CD8-positive, alpha-beta memory T cell (primary cell): ENCODE data around the gene EDNRA. TPM values are rescaled to one million over a fixed set of nuclear protein-coding genes. Genes with fewer than 3 reads are reported as not detected.

ENCODE experiments used
- CTCF ChIA-PET: fragments of 350-600 bp; sonication (Branson Sonifier 250); formaldehyde crosslinking; loops from one replicate; lab custom pipeline; 2021; ENCODE audit warnings: antibody characterized with exemption; lab: Charles Lee
- POLR2A ChIA-PET: fragments of 350-600 bp; sonication (Branson Sonifier 250); formaldehyde crosslinking; loops from one replicate; lab custom pipeline; 2021; ENCODE audit warnings: antibody characterized with exemption; lab: Charles Lee
- DNase-seq, 5 donors: peaks; one replicate each; pipeline versions ENCODE4 v3.0.0 to v3.0.0-alpha.2; 2020 to 2022; ENCODE audit warnings: mixed read lengths in 1 of 5
- H3K27ac ChIP-seq: one replicate; pipeline ENCODE4 v1.7.0; 2013; ENCODE audit warnings: low read depth, mild to moderate bottlenecking, low read length, moderate library complexity
- H3K27me3 ChIP-seq: 2 replicates; pipeline ENCODE4 v1.7.0; 2013; ENCODE audit warnings: low read length, mild to moderate bottlenecking; ENCODE audit not compliant: insufficient read depth, poor library complexity, severe bottlenecking
- H3K36me3 ChIP-seq: 2 replicates; pipeline ENCODE4 v1.7.0; 2013; ENCODE audit warnings: mild to moderate bottlenecking, low read length, moderate library complexity; ENCODE audit not compliant: insufficient read depth
- H3K4me1 ChIP-seq: 2 replicates; pipeline ENCODE4 v1.7.0; 2013; ENCODE audit warnings: mild to moderate bottlenecking, low read length, moderate library complexity; ENCODE audit not compliant: insufficient read depth
- H3K4me3 ChIP-seq: 2 replicates; pipeline ENCODE4 v1.7.0; 2013; ENCODE audit warnings: mild to moderate bottlenecking, low read length
- H3K9me3 ChIP-seq: 2 replicates; pipeline ENCODE4 v1.7.0; 2013; ENCODE audit warnings: mild to moderate bottlenecking, low read length
- H3K27ac Mint-ChIP-seq, 8 donors: one replicate each; pipeline ENCODE4 v1.8.0; 2020 to 2021; ENCODE audit warnings: mixed read lengths in 8 of 8, mild to moderate bottlenecking in 6 of 8, inconsistent platforms in 3 of 8, moderate library complexity in 3 of 8
- H3K27me3 Mint-ChIP-seq, 2 donors: one replicate each; pipeline ENCODE4 v1.8.0; 2020 to 2021; ENCODE audit warnings: mixed read lengths in 2 of 2, mild to moderate bottlenecking in 1 of 2, moderate library complexity in 1 of 2
- H3K36me3 Mint-ChIP-seq, 3 donors: one replicate each; pipeline ENCODE4 v1.8.0; 2020 to 2021; ENCODE audit warnings: mixed read lengths in 3 of 3, inconsistent platforms in 1 of 3, mild to moderate bottlenecking in 1 of 3
- H3K4me1 Mint-ChIP-seq, 3 donors: one replicate each; pipeline ENCODE4 v1.8.0; 2020 to 2021; ENCODE audit warnings: mixed read lengths in 3 of 3, inconsistent platforms in 1 of 3, mild to moderate bottlenecking in 1 of 3
- H3K4me3 Mint-ChIP-seq, 7 donors: one replicate each; pipeline ENCODE4 v1.8.0; 2020 to 2021; ENCODE audit warnings: mixed read lengths in 7 of 7, mild to moderate bottlenecking in 6 of 7, moderate library complexity in 4 of 7, inconsistent platforms in 2 of 7
- H3K9me3 Mint-ChIP-seq, 5 donors: one replicate each; pipeline ENCODE4 v1.8.0; 2020 to 2022; ENCODE audit warnings: mixed read lengths in 5 of 5, mild to moderate bottlenecking in 3 of 5, moderate library complexity in 2 of 5, inconsistent platforms in 1 of 5
- polyA plus RNA-seq: library from polyadenylated mRNA; unstranded; fragments of 300-500 nt; fragmentation: Illumina TruSeq; gene quantifications from one replicate; pipeline ENCODE4 v1.2.3, GENCODE V29; 2021
- total RNA-seq, 2 experiments: library from RNA; stranded (reverse); gene quantifications; one replicate each; pipeline ENCODE4 v1.2.3, GENCODE V29; 2021

The EDNRA gene
- total and polyA plus RNA-seq, 3 experiments from 2014 or later: not detected

DNA sequence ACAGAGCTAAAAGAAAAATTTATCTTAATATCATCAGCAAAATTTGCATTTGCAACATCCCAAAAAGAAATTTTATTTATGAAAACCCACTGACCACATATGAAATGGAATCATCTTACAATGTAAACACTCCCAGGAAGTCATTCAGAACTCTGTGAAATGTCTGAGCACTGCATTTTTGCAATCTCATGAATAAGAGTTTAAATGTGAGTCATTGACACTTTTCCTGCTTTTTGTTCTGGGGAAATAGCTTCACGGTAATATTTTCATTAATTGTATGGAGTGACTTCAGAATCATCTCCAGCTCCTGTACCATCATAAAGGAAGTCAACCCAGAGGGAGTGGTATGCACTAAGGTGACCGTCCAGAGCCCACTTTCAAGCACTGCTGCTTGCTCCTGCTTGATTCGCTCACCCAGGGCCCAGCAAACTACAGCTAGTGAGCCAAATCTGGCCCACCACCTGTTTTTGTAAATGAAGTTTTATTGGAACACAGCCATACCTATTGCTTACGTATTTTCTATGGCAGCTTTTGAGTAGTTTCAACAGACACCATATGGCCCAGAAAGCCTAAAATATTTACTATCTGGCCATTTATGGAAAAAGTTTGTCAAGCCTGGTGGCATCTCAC is 17.2 kb downstream of the EDNRA start:
- Histone ChIP-seq H3K36me3 (no peaks in the 10 kb centered on the region), H3K9me3 (no peaks in the 10 kb centered on the region), H3K4me1 (no peaks in the 10 kb centered on the region), H3K27ac (no peak overlapping the region), H3K4me3 (no peak overlapping the region), H3K27me3 (no peaks in the 10 kb centered on the region)
- Mint-ChIP-seq H3K9me3 (no peaks in the 10 kb centered on the region), H3K27ac (no peak overlapping the region), H3K27me3 (peaks cover 5 to 29% of the 10 kb centered on the region in 2 donors), H3K4me1 (no peaks in the 10 kb centered on the region), H3K36me3 (no peaks in the 10 kb centered on the region), H3K4me3 (no peak overlapping the region)
- ChIA-PET POLR2A (no interaction called here), CTCF (no interaction called here)
- DNase-seq: no peak

DNA sequence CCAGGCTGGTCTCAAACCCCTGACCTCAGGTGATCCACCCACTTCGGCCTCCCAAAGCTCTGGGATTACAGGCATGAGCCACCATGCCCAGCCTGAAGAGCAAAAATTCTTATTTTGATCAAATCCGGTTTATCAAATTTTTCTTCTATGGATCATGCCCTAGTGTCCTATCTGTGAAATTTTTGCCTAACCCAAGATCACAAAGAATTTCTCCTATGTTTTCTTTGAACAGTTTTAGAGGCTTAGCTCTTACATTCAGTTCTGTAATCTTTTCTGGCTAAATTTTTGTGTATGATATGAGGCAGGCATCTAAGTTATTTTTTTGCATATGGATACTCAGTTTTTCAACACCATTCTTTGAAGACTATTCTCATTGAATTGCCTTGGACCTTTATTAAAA is 27.4 kb downstream of the EDNRA start:
- no peaks in the 10 kb centered on the region for H3K9me3 ChIP-seq
- Mint-ChIP-seq H3K27me3 (peaks cover 4 to 33% of the 10 kb centered on the region in 2 donors), H3K9me3 (peaks cover 0 to 2% (median 0%) of the 10 kb centered on the region in 5 donors), H3K4me1 (no peaks in the 10 kb centered on the region), H3K4me3 (no peak overlapping the region), H3K27ac (no peak overlapping the region), H3K36me3 (no peaks in the 10 kb centered on the region)
- H3K27ac ChIP-seq: no peak overlapping the region
- no peak overlapping the region for H3K4me3 ChIP-seq
- peaks cover 5% of the 10 kb centered on the region for H3K27me3 ChIP-seq
- no peaks in the 10 kb centered on the region for H3K36me3 ChIP-seq
- no peak for DNase-seq
- POLR2A ChIA-PET: no interaction called here
- CTCF ChIA-PET: interaction anchor here (0.9 kb wide), 1 partner anchor 10 kb away, joined by 3 read pairs; no protein-coding TSS in a partner anchor
- H3K4me1 ChIP-seq: no peaks in the 10 kb centered on the region

DNA sequence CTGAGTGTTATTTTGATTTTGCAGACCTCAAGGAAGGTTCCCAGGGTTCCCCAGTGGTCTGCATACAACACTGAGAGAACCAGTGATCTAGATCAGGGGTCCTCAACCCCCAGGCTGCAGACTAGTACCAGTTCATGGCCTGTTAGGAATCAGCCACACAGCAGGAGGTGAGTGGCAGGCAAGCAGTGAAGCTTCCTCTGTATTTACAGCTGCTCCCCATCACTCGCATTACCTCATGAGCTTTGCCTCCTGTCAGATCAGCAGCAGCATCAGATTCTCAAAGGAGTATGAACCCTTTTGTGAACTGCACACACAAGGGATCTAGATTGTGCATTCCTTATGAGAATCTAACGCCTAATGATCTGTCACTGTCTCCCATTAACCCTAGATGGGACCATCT is 28.5 kb downstream of the EDNRA start:
- H3K27ac ChIP-seq: no peak overlapping the region
- H3K9me3 ChIP-seq: no peaks in the 10 kb centered on the region
- Mint-ChIP-seq H3K36me3 (no peaks in the 10 kb centered on the region), H3K27me3 (peaks cover 4 to 37% of the 10 kb centered on the region in 2 donors), H3K9me3 (peaks cover 0 to 2% (median 0%) of the 10 kb centered on the region in 5 donors), H3K4me1 (no peaks in the 10 kb centered on the region), H3K4me3 (no peak overlapping the region), H3K27ac (no peak overlapping the region)
- no peaks in the 10 kb centered on the region for H3K36me3 ChIP-seq
- CTCF ChIA-PET: interaction anchor here (1.1 kb wide), 1 partner anchor 357 kb away, joined by 3 read pairs; no protein-coding TSS in a partner anchor
- no peak overlapping the region for H3K4me3 ChIP-seq
- peaks cover 5% of the 10 kb centered on the region for H3K27me3 ChIP-seq
- DNase-seq: no peak
- H3K4me1 ChIP-seq: no peaks in the 10 kb centered on the region
- POLR2A ChIA-PET: no interaction called here

DNA sequence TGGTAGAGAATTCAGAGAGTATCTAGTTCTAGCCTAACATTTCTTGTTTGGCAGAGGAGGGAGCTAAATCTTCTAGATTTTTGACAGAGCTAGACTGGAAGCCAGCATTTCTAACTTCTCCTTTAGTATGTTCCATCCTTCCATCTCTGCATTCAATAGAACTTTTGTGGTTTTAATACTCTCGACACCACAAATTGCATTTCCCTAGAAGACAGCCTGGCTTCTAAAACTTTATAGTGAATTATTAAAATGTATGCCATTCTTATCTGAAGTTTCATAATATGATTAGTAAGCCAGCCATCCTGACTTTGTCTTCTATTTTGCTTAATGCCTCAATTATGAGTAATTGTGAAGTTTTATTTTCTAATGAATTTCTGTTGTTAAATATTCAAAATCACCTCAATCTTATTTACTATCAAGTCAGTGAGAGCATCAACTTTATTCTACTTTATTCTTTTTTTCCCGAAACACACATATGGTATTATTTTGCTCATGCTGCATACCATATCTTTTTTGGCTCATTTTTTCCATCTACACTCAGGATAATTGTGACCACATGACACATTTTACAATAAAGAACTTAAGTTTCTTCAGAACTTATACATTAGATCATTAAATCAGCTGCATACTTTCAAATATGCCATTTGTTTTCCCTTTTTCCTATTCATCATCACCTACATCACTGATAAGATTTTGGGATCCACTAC is 30.2 kb downstream of the EDNRA start:
- no peaks in the 10 kb centered on the region for H3K9me3 Mint-ChIP-seq
- peaks cover 7 to 41% of the 10 kb centered on the region in 2 donors for H3K27me3 Mint-ChIP-seq
- Histone ChIP-seq H3K4me3 (no peak overlapping the region), H3K27ac (no peak overlapping the region), H3K36me3 (no peaks in the 10 kb centered on the region), H3K9me3 (no peaks in the 10 kb centered on the region), H3K27me3 (peaks cover 5% of the 10 kb centered on the region), H3K4me1 (no peaks in the 10 kb centered on the region)
- H3K4me1 Mint-ChIP-seq: no peaks in the 10 kb centered on the region
- no peak for DNase-seq
- ChIA-PET CTCF (no interaction called here), POLR2A (no interaction called here)
- H3K27ac Mint-ChIP-seq: no peak overlapping the region
- no peak overlapping the region for H3K4me3 Mint-ChIP-seq
- H3K36me3 Mint-ChIP-seq: no peaks in the 10 kb centered on the region

DNA sequence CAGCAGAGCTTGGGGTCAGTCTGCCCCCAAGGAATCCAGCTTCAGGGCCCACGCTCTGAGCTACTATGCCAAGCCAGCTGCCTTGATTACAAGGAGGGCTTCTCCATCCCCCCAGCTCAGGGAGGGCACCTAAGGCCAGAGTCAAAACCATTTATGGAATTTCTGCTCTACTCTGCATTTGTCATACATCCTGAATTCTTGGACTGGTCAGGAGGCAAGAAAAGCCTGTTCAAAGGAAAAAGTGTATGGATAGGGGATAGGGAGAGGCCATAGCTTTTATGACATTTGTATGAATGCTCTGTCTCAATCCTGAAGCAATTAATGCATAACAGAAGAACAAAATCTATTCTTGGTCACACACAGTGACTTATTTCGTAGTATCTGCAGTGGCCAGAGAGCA is 32.2 kb downstream of the EDNRA start:
- no peaks in the 10 kb centered on the region for H3K9me3 ChIP-seq
- Mint-ChIP-seq H3K36me3 (no peaks in the 10 kb centered on the region), H3K4me3 (no peak overlapping the region), H3K4me1 (no peaks in the 10 kb centered on the region), H3K27me3 (peaks cover 7 to 52% of the 10 kb centered on the region in 2 donors), H3K27ac (no peak overlapping the region), H3K9me3 (no peaks in the 10 kb centered on the region)
- no peaks in the 10 kb centered on the region for H3K36me3 ChIP-seq
- H3K4me3 ChIP-seq: no peak overlapping the region
- H3K27me3 ChIP-seq: peaks cover 5% of the 10 kb centered on the region
- ChIA-PET POLR2A (no interaction called here), CTCF (no interaction called here)
- no peak for DNase-seq
- no peaks in the 10 kb centered on the region for H3K4me1 ChIP-seq
- no peak overlapping the region for H3K27ac ChIP-seq

DNA sequence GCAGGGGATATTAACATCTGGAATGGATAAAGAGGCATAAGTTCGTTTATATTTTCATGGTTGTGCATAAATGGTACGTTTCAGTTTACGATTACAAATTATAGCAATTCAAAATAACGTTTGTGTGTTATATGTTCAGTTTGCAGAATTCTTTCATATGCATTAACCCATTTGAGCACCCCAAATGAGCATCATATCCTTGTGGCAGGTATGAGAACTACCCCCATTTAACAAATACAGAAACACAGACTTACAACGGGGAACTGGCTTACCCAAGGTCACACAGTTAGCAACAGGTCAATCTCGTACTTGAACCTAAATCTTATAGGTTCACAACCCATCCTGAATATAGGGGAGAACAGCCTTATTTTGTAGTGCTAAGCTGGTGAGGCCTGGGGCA is 33.1 kb downstream of the EDNRA start:
- H3K36me3 Mint-ChIP-seq: no peaks in the 10 kb centered on the region
- H3K4me1 ChIP-seq: no peaks in the 10 kb centered on the region
- no peaks in the 10 kb centered on the region for H3K9me3 ChIP-seq
- peaks cover 5% of the 10 kb centered on the region for H3K27me3 ChIP-seq
- ChIA-PET CTCF (interaction anchor here (3.0 kb wide), 1 partner anchor 353 kb away, joined by 9 read pairs; no protein-coding TSS in a partner anchor), POLR2A (no interaction called here)
- H3K36me3 ChIP-seq: no peaks in the 10 kb centered on the region
- no peak for DNase-seq
- no peak overlapping the region for H3K4me3 ChIP-seq
- H3K27ac Mint-ChIP-seq: no peak overlapping the region
- peaks cover 7 to 53% of the 10 kb centered on the region in 2 donors for H3K27me3 Mint-ChIP-seq
- no peaks in the 10 kb centered on the region for H3K9me3 Mint-ChIP-seq
- no peaks in the 10 kb centered on the region for H3K4me1 Mint-ChIP-seq
- H3K27ac ChIP-seq: no peak overlapping the region
- no peak overlapping the region for H3K4me3 Mint-ChIP-seq

DNA sequence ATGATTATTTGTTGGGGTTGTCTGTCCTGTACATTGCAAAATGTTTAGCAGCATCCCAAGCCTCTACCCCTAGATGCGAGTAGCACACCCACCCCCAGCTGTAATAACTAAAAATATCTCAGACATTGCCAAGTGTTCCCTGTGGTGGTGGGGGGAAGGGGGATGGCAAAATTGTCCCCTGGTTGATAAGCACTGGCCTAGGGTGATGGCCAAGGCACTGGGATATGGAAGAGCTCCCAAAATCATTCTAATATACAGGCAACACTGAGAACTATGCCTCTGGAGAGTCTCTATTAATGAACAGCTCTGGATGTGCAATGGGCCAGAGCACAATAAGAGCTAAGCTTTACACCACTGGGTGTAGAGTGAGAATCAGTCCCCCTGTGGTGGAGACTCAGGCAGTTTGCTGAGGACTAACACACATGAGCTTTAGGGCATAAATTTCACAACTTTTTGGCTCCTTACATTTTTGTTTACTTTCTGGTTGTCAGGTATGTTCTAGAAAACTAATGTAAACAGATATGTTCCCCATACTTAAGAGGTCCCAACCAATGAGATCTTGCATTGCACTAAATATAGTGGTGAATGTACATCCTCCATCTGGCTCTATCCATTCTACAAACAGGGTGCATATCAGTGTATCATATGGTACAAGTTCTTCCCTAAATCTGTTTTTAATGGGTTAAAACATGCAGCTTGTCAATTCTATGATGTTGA is 34.5 kb downstream of the EDNRA start:
- CTCF ChIA-PET: interaction anchor here (3.0 kb wide), 1 partner anchor 351 kb away, joined by 9 read pairs; no protein-coding TSS in a partner anchor
- Histone ChIP-seq H3K4me3 (no peak overlapping the region), H3K27ac (no peak overlapping the region), H3K4me1 (no peaks in the 10 kb centered on the region), H3K9me3 (no peaks in the 10 kb centered on the region), H3K27me3 (peaks cover 5% of the 10 kb centered on the region), H3K36me3 (no peaks in the 10 kb centered on the region)
- Mint-ChIP-seq H3K27me3 (peaks cover 10 to 63% of the 10 kb centered on the region in 2 donors), H3K9me3 (no peaks in the 10 kb centered on the region), H3K4me1 (no peaks in the 10 kb centered on the region), H3K27ac (no peak overlapping the region), H3K4me3 (no peak overlapping the region), H3K36me3 (no peaks in the 10 kb centered on the region)
- DNase-seq: no peak
- POLR2A ChIA-PET: no interaction called here

DNA sequence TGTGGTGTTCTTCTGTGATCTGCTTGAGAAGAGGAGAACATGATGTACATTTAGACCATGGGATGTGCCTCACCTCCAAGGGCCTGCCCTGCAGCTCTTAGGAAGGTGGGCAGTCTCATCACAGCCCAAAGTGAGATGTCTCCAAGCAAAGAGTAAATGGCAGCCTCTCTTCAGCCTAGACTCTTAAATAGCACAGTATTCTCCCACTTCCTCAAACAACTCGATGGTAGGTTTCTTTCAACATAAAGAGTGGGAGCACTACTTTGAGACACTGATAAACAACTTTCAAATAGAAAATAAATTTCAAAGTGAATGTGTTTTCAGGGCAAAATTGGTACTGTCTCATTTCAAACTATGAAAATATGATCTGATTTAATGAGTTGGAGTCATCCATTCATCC is 35.2 kb downstream of the EDNRA start:
- no peak overlapping the region for H3K4me3 Mint-ChIP-seq
- H3K4me1 ChIP-seq: no peaks in the 10 kb centered on the region
- no peaks in the 10 kb centered on the region for H3K9me3 Mint-ChIP-seq
- POLR2A ChIA-PET: no interaction called here
- no peaks in the 10 kb centered on the region for H3K9me3 ChIP-seq
- DNase-seq: no peak
- no peaks in the 10 kb centered on the region for H3K36me3 ChIP-seq
- H3K4me3 ChIP-seq: no peak overlapping the region
- no peaks in the 10 kb centered on the region for H3K4me1 Mint-ChIP-seq
- CTCF ChIA-PET: interaction anchor here (3.0 kb wide), 1 partner anchor 351 kb away, joined by 9 read pairs; no protein-coding TSS in a partner anchor
- H3K27me3 ChIP-seq: peaks cover 1% of the 10 kb centered on the region
- no peaks in the 10 kb centered on the region for H3K36me3 Mint-ChIP-seq
- H3K27ac ChIP-seq: no peak overlapping the region
- peaks cover 8 to 58% of the 10 kb centered on the region in 2 donors for H3K27me3 Mint-ChIP-seq
- H3K27ac Mint-ChIP-seq: no peak overlapping the region
